ENCODE data around the gene BCLAF3. TPM values are rescaled to one million over a fixed set of nuclear protein-coding genes. Genes with fewer than 3 reads are reported as not detected.
A peak's percentile ranks its signal among the peaks of the same experiment; 100 is the strongest.

BCLAF3 gene
- 7.1 and 7.8 TPM in 2 replicates for total RNA-seq

DNA sequence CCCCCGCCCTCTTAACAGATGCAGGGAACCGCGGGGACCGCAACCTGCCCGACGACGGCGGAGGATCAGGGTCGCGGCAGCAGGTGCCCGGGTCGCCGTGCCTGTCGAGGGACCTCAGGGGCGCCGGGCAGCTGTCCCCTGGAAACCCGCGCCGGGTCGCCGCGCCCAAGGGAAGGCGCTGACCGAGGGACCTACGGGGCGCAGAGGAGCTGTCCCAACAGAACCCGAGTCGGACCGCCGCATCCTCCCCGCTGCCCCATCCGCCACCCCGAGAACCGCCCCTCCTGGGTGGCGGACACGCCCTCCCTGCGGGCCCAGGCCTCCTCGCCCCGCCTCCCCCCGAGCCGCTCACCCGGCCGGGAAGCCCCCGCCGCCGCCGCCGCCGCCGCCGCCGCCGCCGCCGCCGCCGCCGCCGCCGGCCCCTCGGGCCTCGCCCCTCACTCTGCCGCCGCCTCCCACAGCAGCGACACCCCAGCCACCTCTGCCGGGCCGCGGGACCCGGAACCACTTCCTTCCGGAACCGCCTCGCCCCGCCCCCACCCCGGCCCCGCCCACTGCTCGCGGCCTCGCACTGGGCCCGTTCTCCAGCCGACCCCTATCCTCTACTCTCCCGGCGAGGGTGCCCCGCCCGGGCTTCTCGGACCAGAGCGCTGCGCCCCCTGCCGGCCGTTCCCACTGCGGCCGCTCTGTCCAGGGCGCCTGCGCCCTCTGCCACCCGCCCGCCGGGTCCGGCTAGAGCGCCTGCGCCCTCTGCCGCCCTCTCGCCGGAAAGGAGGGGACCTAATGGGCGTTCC is at the start of gene BCLAF3:
Gene BCLAF3 (minus strand): TSS at position 506 of the 794 bp plus-strand sequence. CDS start 20,797 bp downstream, outside the sequence.

Small RNAs within 50 kb of the gene (small RNA-seq; reads per million reads assigned to genes)
- gene MIR23C (1.7 reads per million, percentile 42 among the genes with 10 or more reads in this experiment), gene RF00019 (not detected)

Other genes starting within 250 kb of the BCLAF3 start
- 11.8 and 12.8 TPM in 2 replicates for gene SH3KBP1, start 103.5 kb downstream of the BCLAF3 start, total RNA-seq
- 0.13 and 0.14 TPM in 2 replicates for gene MAP7D2, start 125.8 kb upstream of the BCLAF3 start, total RNA-seq
- gene EIF1AX, start 150.8 kb upstream of the BCLAF3 start, total RNA-seq = 85.8 and 165 TPM in 2 replicates